Neural cell (in vitro differentiated cells): ENCODE results near the gene SLC16A9. TPM values are rescaled to one million over a fixed set of nuclear protein-coding genes. Genes with fewer than 3 reads are reported as not detected.

ENCODE experiments used
- H2AFZ ChIP-seq: fragments of 200-600, 300-800 bp; sonication (generic), shearing (Covaris generic); 2 replicates; pipeline ENCODE4 v1.6.0; 2014; ENCODE audit warnings: low read depth, mild to moderate bottlenecking, antibody characterized with exemption, low read length, moderate library complexity
- H3F3A ChIP-seq: fragments of 200-600 bp; shearing (Covaris generic); 2 replicates; pipeline ENCODE4 v1.6.1; 2016; ENCODE audit warnings: mild to moderate bottlenecking, moderate library complexity, mixed read lengths, antibody characterized with exemption, low read length; ENCODE audit not compliant: insufficient read depth, poor library complexity, severe bottlenecking
- H3K27ac ChIP-seq: fragments of 200-600, 300-800 bp; sonication (generic), shearing (Covaris generic); 2 replicates; pipeline ENCODE4 v1.5.1; 2014; ENCODE audit warnings: mild to moderate bottlenecking, low read length, moderate library complexity
- H3K27me3 ChIP-seq: fragments of 300-800, 200-600 bp; sonication (generic), shearing (Covaris generic); 2 replicates; pipeline ENCODE4 v1.6.0; 2014; ENCODE audit warnings: mild to moderate bottlenecking, low read depth, low read length, moderate library complexity; ENCODE audit not compliant: insufficient read depth
- H3K36me3 ChIP-seq: fragments of 300-800, 200-600 bp; sonication (generic), shearing (Covaris generic); 2 replicates; pipeline ENCODE4 v1.5.1; 2014; ENCODE audit warnings: mild to moderate bottlenecking, antibody characterized with exemption, low read length, moderate library complexity; ENCODE audit not compliant: insufficient read depth
- H3K4me2 ChIP-seq: fragments of 300-800, 200-600 bp; sonication (generic), shearing (Covaris generic); 2 replicates; pipeline ENCODE4 v1.6.0; 2014; ENCODE audit warnings: mild to moderate bottlenecking, low read length
- H3K4me3 ChIP-seq: fragments of 300-800, 200-600 bp; sonication (generic), shearing (Covaris generic); 2 replicates; pipeline ENCODE4 v1.5.1; 2014; ENCODE audit warnings: mild to moderate bottlenecking, low read length, moderate library complexity
- H3K79me2 ChIP-seq: fragments of 200-600 bp; shearing (Covaris generic); replicated peaks from 2 replicates; pipeline ENCODE4 v1.6.0; 2014; ENCODE audit warnings: mild to moderate bottlenecking, low read length, moderate library complexity; ENCODE audit not compliant: insufficient read depth
- H3K9ac ChIP-seq: fragments of 300-800, 200-600 bp; sonication (generic), shearing (Covaris generic); 2 replicates; pipeline ENCODE4 v1.6.1; 2016; ENCODE audit warnings: mild to moderate bottlenecking, low read length, mixed read lengths
- H3K9me2 ChIP-seq: fragments of 200-600 bp; shearing (Covaris generic); 2 replicates; pipeline ENCODE4 v1.6.1; 2016; ENCODE audit warnings: mild to moderate bottlenecking, low read length, mixed read lengths; ENCODE audit not compliant: insufficient read depth
- H3K9me3 ChIP-seq: fragments of 200-600, 300-800 bp; sonication (generic), shearing (Covaris generic); 2 replicates; pipeline ENCODE4 v1.6.1; 2016; ENCODE audit warnings: mild to moderate bottlenecking, mixed run types, low read length, moderate library complexity, mixed read lengths
- H4K20me1 ChIP-seq: fragments of 200-600 bp; shearing (Covaris generic); 2 replicates; pipeline ENCODE4 v1.6.1; 2016; ENCODE audit warnings: mild to moderate bottlenecking, mixed run types; ENCODE audit not compliant: insufficient read depth
- CTCF ChIP-seq: fragments of 450-650 bp; IDR thresholded peaks from 2 replicates; pipeline ENCODE4 v1.5.1; 2014; ENCODE audit warnings: antibody characterized with exemption, mild to moderate bottlenecking, moderate library complexity; ENCODE audit not compliant: poor library complexity, severe bottlenecking
- EP300 ChIP-seq: fragments of 450-650 bp; conservative IDR thresholded peaks from 2 replicates; pipeline ENCODE4 v1.6.1; 2014; ENCODE audit warnings: antibody characterized with exemption, mild to moderate bottlenecking, moderate library complexity; ENCODE audit not compliant: poor library complexity, severe bottlenecking
- EZH2 ChIP-seq: fragments of 200-600, 300-800 bp; shearing (Covaris generic), sonication (generic); IDR thresholded peaks from 2 replicates; pipeline ENCODE4 v1.6.1; 2014; ENCODE audit warnings: antibody characterized with exemption, low read length, borderline replicate concordance, mild to moderate bottlenecking; ENCODE audit not compliant: insufficient read depth, poor library complexity, severe bottlenecking
- MXI1 ChIP-seq: fragments of 450-650 bp; conservative IDR thresholded peaks from 2 replicates; pipeline ENCODE4 v1.6.1; 2014; ENCODE audit warnings: antibody characterized with exemption, mild to moderate bottlenecking; ENCODE audit not compliant: poor library complexity, severe bottlenecking
- POLR2AphosphoS5 ChIP-seq: IDR thresholded peaks from 2 replicates; pipeline ENCODE4 v1.6.1; 2012
- RAD21 ChIP-seq: fragments of 450-650 bp; conservative IDR thresholded peaks from 2 replicates; pipeline ENCODE4 v1.6.1; 2014; ENCODE audit warnings: antibody characterized with exemption, mild to moderate bottlenecking, moderate library complexity
- REST ChIP-seq: IDR thresholded peaks from 2 replicates; pipeline ENCODE4 v1.6.1; 2012; ENCODE audit warnings: borderline replicate concordance
- SMC3 ChIP-seq: fragments of 450-650 bp; conservative IDR thresholded peaks from 2 replicates; pipeline ENCODE4 v1.6.1; 2014; ENCODE audit warnings: antibody characterized with exemption, mild to moderate bottlenecking, moderate library complexity; ENCODE audit not compliant: poor library complexity
- TAF1 ChIP-seq: IDR thresholded peaks from 2 replicates; pipeline ENCODE4 v1.6.1; 2012; ENCODE audit warnings: low read depth
- polyA plus RNA-seq: library from polyadenylated mRNA; depleted of rRNA; stranded (reverse); fragments of >200 nt; gene quantifications from 2 replicates; pipeline ENCODE4 v1.2.3, GENCODE V29; 2014

Gene SLC16A9
- polyA plus RNA-seq, 1 donor from 2014 or later, result 208 TPM

GRCh38 chr10:59687657-59688056, 22.0 kb downstream of the SLC16A9 start:
- H3K79me2 ChIP-seq, result no peaks in the 10 kb centered on the region
- no peaks in the 10 kb centered on the region for H3K27me3 ChIP-seq
- H3K36me3 ChIP-seq, result peaks cover 12% of the 10 kb centered on the region
- no peaks in the 10 kb centered on the region for H3K9me2 ChIP-seq
- no peak overlapping the region for H3K9ac ChIP-seq
- H3K4me2 ChIP-seq, result no peak overlapping the region
- no peaks in the 10 kb centered on the region for H4K20me1 ChIP-seq
- H2AFZ ChIP-seq, result no peak overlapping the region
- H3K9me3 ChIP-seq, result no peaks in the 10 kb centered on the region
- no peak overlapping the region for H3K4me3 ChIP-seq
- TF ChIP-seq POLR2AphosphoS5 (no peak), SMC3 (no peak), EP300 (no peak), REST (no peak), RAD21 (no peak), EZH2 (no peak), CTCF (no peak), TAF1 (no peak), MXI1 (no peak)
- H3F3A ChIP-seq, result no peaks in the 10 kb centered on the region
- no peak overlapping the region for H3K27ac ChIP-seq

GRCh38 chr10:59684006-59684405, 25.6 kb downstream of the SLC16A9 start:
- H3K4me2 ChIP-seq, result no peak overlapping the region
- no peaks in the 10 kb centered on the region for H3K27me3 ChIP-seq
- no peak overlapping the region for H3K4me3 ChIP-seq
- H2AFZ ChIP-seq, result no peak overlapping the region
- no peaks in the 10 kb centered on the region for H3K9me3 ChIP-seq
- no peaks in the 10 kb centered on the region for H3K9me2 ChIP-seq
- no peaks in the 10 kb centered on the region for H3K79me2 ChIP-seq
- no peak overlapping the region for H3K27ac ChIP-seq
- no peaks in the 10 kb centered on the region for H3F3A ChIP-seq
- H4K20me1 ChIP-seq, result no peaks in the 10 kb centered on the region
- no peak for TF ChIP-seq MXI1
- TF ChIP-seq EP300, result no peak
- TF ChIP-seq CTCF, result no peak
- no peak for TF ChIP-seq RAD21
- no peak for TF ChIP-seq EZH2
- no peak for TF ChIP-seq TAF1
- H3K9ac ChIP-seq, result no peak overlapping the region
- peaks cover 17% of the 10 kb centered on the region for H3K36me3 ChIP-seq
